EL (cell line): ENCODE data around the gene EPB41L3.

Experiments used
- DNase-seq: peaks from one replicate; pipeline ENCODE4 v3.0.0-alpha.2; 2016

Gene EPB41L3

GRCh38 chr18:5449858-5450509 is 93.8 kb downstream of the EPB41L3 start:
- DNase-seq: no peak

- DNase-seq: no peak
Observed at GRCh38 chr18:5447442-5447841, 96.4 kb downstream of the EPB41L3 start.

- DNase-seq: no peak
Observed at GRCh38 chr18:5444847-5445246, 99.0 kb downstream of the EPB41L3 start.

- no peak for DNase-seq
Observed at GRCh38 chr18:5444269-5444668, 99.5 kb downstream of the EPB41L3 start.

GRCh38 chr18:5439986-5440696 is 103.7 kb downstream of the EPB41L3 start:
- DNase-seq: no peak

- DNase-seq: no peak
Observed at GRCh38 chr18:5434425-5434824, 109.4 kb downstream of the EPB41L3 start.

GRCh38 chr18:5431836-5432575 is 111.8 kb downstream of the EPB41L3 start:
- DNase-seq: no peak

- DNase-seq: no peak
Observed at GRCh38 chr18:5430131-5430530, 113.7 kb downstream of the EPB41L3 start.

GRCh38 chr18:5429681-5430080 is 114.1 kb downstream of the EPB41L3 start:
- DNase-seq: no peak

- DNase-seq: no peak
Observed at GRCh38 chr18:5425721-5426120, 118.1 kb downstream of the EPB41L3 start.

- DNase-seq: no peak
Observed at GRCh38 chr18:5424903-5425664, 118.7 kb downstream of the EPB41L3 start.

- DNase-seq: no peak
Observed at GRCh38 chr18:5422626-5423025, 121.2 kb downstream of the EPB41L3 start.

GRCh38 chr18:5421981-5422380 is 121.8 kb downstream of the EPB41L3 start:
- DNase-seq: no peak

GRCh38 chr18:5420906-5421305 is 122.9 kb downstream of the EPB41L3 start:
- no peak for DNase-seq

- no peak for DNase-seq
Observed at GRCh38 chr18:5419601-5420000, 124.2 kb downstream of the EPB41L3 start.

GRCh38 chr18:5419030-5419429 is 124.8 kb downstream of the EPB41L3 start:
- no peak for DNase-seq

GRCh38 chr18:5417342-5417741 is 126.5 kb downstream of the EPB41L3 start:
- no peak for DNase-seq

- no peak for DNase-seq
Observed at GRCh38 chr18:5416112-5416511, 127.7 kb downstream of the EPB41L3 start.

- no peak for DNase-seq
Observed at GRCh38 chr18:5415665-5416064, 128.1 kb downstream of the EPB41L3 start.

- DNase-seq: no peak
Observed at GRCh38 chr18:5415031-5415430, 128.8 kb downstream of the EPB41L3 start.

- no peak for DNase-seq
Observed at GRCh38 chr18:5414546-5414945, 129.3 kb downstream of the EPB41L3 start.

- no peak for DNase-seq
Observed at GRCh38 chr18:5413447-5413846, 130.3 kb downstream of the EPB41L3 start.

- no peak for DNase-seq
Observed at GRCh38 chr18:5410582-5410981, 133.2 kb downstream of the EPB41L3 start.
